ENCODE results near the gene FEN1.

DNA sequence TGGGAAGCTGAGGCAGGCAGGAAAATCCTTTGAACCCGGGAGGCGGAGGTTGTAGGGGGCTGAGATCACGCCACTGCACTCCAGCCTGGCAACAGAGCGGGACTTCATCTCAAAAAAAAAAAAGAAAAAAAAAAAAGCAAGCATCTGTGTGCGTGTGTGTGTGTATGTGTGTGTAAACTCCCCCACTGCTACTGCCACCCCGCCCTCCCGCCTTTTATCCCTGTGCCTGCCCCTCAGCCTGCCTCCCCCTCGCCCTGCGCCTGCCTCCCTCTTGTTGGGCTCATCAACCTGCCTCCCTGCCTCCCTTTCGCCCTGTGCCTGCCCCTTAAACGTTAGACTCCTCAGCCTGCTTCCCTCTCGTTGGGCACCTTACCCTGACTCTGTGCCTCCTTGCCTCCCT, 18.3 kb upstream of the FEN1 start:
- TF ChIP-seq, protein P1, sequence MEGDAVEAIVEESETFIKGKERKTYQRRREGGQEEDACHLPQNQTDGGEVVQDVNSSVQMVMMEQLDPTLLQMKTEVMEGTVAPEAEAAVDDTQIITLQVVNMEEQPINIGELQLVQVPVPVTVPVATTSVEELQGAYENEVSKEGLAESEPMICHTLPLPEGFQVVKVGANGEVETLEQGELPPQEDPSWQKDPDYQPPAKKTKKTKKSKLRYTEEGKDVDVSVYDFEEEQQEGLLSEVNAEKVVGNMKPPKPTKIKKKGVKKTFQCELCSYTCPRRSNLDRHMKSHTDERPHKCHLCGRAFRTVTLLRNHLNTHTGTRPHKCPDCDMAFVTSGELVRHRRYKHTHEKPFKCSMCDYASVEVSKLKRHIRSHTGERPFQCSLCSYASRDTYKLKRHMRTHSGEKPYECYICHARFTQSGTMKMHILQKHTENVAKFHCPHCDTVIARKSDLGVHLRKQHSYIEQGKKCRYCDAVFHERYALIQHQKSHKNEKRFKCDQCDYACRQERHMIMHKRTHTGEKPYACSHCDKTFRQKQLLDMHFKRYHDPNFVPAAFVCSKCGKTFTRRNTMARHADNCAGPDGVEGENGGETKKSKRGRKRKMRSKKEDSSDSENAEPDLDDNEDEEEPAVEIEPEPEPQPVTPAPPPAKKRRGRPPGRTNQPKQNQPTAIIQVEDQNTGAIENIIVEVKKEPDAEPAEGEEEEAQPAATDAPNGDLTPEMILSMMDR (IDR thresholded peaks at IDR 0.05; ENCODE audit: insufficient read depth, low read depth, low read length) = no peak
- no peak for TF ChIP-seq EZH2 (IDR thresholded peaks at IDR 0.05; ENCODE audit: insufficient read depth, low read length)
